GM12873 (cell line): ENCODE results near the gene BRSK1.

ENCODE experiments used
- CTCF ChIP-seq: IDR thresholded peaks from 2 replicates; pipeline ENCODE4 v1.5.1; 2012; ENCODE audit warnings: low read depth, mild to moderate bottlenecking, moderate library complexity, low read length, control low read depth; ENCODE audit not compliant: insufficient read depth; ENCODE audit errors: missing control alignments

Gene BRSK1

GRCh38 chr19:55350620-55351315 lies 67.0 kb downstream of the BRSK1 start:
- TF ChIP-seq CTCF, result no peak

GRCh38 chr19:55352040-55352439 lies 68.2 kb downstream of the BRSK1 start:
- no peak for TF ChIP-seq CTCF

DNA sequence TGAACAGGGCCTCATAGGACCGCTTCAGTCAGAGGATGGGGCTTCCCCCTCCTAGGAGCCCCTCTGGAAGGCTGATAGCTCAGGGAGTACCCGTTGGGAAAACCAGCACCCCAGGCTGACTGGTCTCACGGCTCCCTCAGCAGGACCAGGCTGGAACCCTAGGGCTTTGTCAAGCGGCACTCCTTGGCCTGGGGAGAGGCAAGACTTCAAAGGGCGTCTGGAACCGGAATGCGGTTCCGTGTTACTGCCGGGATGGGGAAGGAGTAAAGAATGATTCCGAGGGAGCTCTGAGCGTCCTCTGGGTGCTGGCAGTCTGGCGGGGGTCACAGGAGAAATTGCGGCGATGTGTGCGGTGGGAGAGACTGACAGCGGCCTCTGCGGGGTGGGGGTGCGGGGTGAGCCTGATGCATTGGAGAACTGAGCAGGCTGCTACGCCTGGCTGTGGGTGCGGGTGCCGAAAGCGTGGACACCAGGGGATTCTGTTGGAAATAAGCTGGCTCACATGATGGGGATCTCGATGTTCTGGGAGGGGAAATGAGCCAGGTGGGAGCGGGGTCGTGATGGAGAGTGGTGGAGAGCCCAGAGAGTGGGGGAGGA lies 68.8 kb downstream of the BRSK1 start:
- no peak for TF ChIP-seq CTCF

DNA sequence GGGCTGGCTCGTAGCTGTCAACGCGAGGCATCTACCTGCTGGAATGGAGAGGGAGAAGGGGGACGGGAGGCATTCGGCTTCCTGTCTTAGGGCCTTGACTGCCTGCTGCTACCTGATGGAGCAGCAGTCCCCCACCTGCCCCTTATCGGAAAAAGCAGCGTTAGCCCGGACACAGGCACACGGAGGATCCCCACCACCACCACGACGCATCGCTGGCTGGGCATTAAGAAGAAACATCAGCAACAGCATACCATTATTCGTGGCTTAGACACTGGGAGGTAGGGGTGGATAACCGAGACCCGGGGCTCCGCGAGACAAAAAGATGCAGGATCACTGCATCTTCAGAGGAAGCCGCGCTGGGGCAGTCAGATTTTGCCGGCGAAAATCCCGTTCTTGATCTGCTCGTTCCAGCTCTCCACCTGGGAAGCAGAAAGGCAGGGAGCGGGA lies 69.6 kb downstream of the BRSK1 start:
- no peak for TF ChIP-seq CTCF

GRCh38 chr19:55353803-55354697 lies 70.3 kb downstream of the BRSK1 start:
- no peak for TF ChIP-seq CTCF

DNA sequence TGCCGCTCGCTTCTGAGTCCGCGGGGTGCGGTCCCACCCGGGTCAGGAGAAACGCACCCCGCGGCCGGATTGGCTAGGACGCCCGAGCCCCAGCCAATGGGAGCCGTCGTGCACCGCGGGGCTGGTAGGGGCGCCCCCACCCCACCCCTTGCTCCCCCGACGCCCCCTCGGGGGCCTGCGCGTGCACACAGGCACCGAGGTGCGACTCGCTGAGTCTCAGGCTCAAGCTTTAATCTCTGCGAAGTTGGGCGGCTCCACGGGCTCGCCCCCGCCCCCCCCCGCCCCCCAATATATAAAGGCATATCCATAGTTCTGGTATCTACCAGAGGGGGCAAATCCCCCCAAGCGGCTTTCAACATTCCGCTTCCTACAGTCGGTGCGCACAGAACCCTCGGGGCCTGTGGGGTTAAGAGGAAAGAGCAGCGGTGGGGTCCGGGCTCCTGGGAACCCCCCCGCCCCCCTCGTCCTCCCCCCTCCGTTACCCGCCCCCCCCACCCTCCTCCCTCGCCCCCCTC lies 71.0 kb downstream of the BRSK1 start, which contains the start of gene COX6B2:
COX6B2 (minus strand) TSS at position 22 of the 515 bp plus-strand sequence. CDS start 198 bp downstream, outside the sequence.
- no peak for TF ChIP-seq CTCF
